GM12878 (cell line): ENCODE results near the gene EEF1A2. TPM values are rescaled to one million over a fixed set of nuclear protein-coding genes. Genes with fewer than 3 reads are reported as not detected.
A peak's percentile ranks its signal among the peaks of the same experiment; 100 is the strongest.

ENCODE experiments used
- BMI1 ChIP-seq: fragments of 450-650 bp; IDR thresholded peaks from 2 replicates; pipeline ENCODE4 v1.6.1; 2016; ENCODE audit warnings: mild to moderate bottlenecking, moderate library complexity, borderline replicate concordance
- CHD2 ChIP-seq: IDR thresholded peaks from 2 replicates; pipeline ENCODE4 v1.6.1; 2011; ENCODE audit warnings: low read depth, low read length, improper control_type of control experiment, borderline replicate concordance
- EGR1 ChIP-seq, 2 experiments: IDR thresholded peaks; 1 replicate in 1 of 2; 2 replicates in 1 of 2; pipeline ENCODE4 v1.6.1; 2011 to 2012; ENCODE audit warnings: low read depth in 2 of 2, low read length in 2 of 2, borderline replicate concordance in 1 of 2, mild to moderate bottlenecking in 1 of 2, moderate library complexity in 1 of 2
- ELK1 ChIP-seq: IDR thresholded peaks from 2 replicates; pipeline ENCODE4 v1.6.1; 2012; ENCODE audit warnings: low read depth, low read length, improper control_type of control experiment
- ESRRA ChIP-seq: IDR thresholded peaks from 2 replicates; pipeline ENCODE4 v1.6.1; 2012; ENCODE audit warnings: mild to moderate bottlenecking, low read length, improper control_type of control experiment
- ETV6 ChIP-seq, 2 experiments: fragments of 450-650 bp in 1 of 2; IDR thresholded peaks in 1 of 2; conservative IDR thresholded peaks in 1 of 2; 2 replicates each; pipeline ENCODE4 v1.6.1; 2014; ENCODE audit warnings: antibody characterized with exemption in 1 of 2, borderline replicate concordance in 1 of 2, low read depth in 1 of 2, mild to moderate bottlenecking in 1 of 2, moderate library complexity in 1 of 2
- FOXK2 ChIP-seq: fragments of 450-650 bp; IDR thresholded peaks from 2 replicates; pipeline ENCODE4 v1.6.1; 2017; ENCODE audit warnings: mild to moderate bottlenecking, moderate library complexity
- HDAC6 ChIP-seq: fragments of 200-600 bp; sonication (generic); IDR thresholded peaks from one replicate; pipeline ENCODE4 v1.8.0; 2017; ENCODE audit warnings: antibody characterized with exemption; ENCODE audit not compliant: unreplicated experiment
- IKZF1 ChIP-seq: fragments of 450-650 bp; conservative IDR thresholded peaks from 2 replicates; pipeline ENCODE4 v1.6.1; 2017; ENCODE audit warnings: antibody characterized with exemption, mild to moderate bottlenecking
- MEF2A ChIP-seq: IDR thresholded peaks from 2 replicates; pipeline ENCODE4 v1.6.1; 2011; ENCODE audit warnings: low read depth, mild to moderate bottlenecking, low read length, moderate library complexity; ENCODE audit not compliant: insufficient read depth
- NFXL1 ChIP-seq: fragments of 450-650 bp; IDR thresholded peaks from 2 replicates; pipeline ENCODE4 v1.6.1; 2017; ENCODE audit warnings: antibody characterized with exemption, mild to moderate bottlenecking, borderline replicate concordance
- POLR2AphosphoS5 ChIP-seq: IDR thresholded peaks from 2 replicates; pipeline ENCODE4 v1.6.1; 2011; ENCODE audit warnings: mild to moderate bottlenecking, low read length, inconsistent platforms
- SMARCA5 ChIP-seq: fragments of 450-650 bp; IDR thresholded peaks from 2 replicates; pipeline ENCODE4 v1.6.1; 2017; ENCODE audit warnings: mild to moderate bottlenecking
- SMC3 ChIP-seq: IDR thresholded peaks from 2 replicates; pipeline ENCODE4 v1.6.1; 2011; ENCODE audit warnings: low read length, improper control_type of control experiment, borderline replicate concordance
- SP1 ChIP-seq: IDR thresholded peaks from one replicate; pipeline ENCODE4 v1.6.1; 2011; ENCODE audit warnings: low read depth, low read length
- SREBF2 ChIP-seq: IDR thresholded peaks from 2 replicates; pipeline ENCODE4 v1.6.1; 2012; ENCODE audit warnings: mild to moderate bottlenecking, low read length
- STAT3 ChIP-seq: IDR thresholded peaks from 2 replicates; pipeline ENCODE4 v1.6.1; 2011; ENCODE audit warnings: low read depth, low read length, improper control_type of control experiment
- SUZ12 ChIP-seq: fragments of 200-600 bp; sonication (generic); IDR thresholded peaks from one replicate; pipeline ENCODE4 v1.6.1; 2018; ENCODE audit warnings: antibody characterized with exemption, mild to moderate bottlenecking; ENCODE audit not compliant: unreplicated experiment
- YBX1 ChIP-seq: fragments of 450-650 bp; IDR thresholded peaks from 2 replicates; pipeline ENCODE4 v1.6.1; 2016; ENCODE audit warnings: antibody characterized with exemption
- ZBED1 ChIP-seq: IDR thresholded peaks from 2 replicates; pipeline ENCODE4 v1.6.1; 2016; ENCODE audit warnings: borderline replicate concordance
- ZNF217 ChIP-seq: fragments of 450-650 bp; IDR thresholded peaks from 2 replicates; pipeline ENCODE4 v1.6.1; 2017; ENCODE audit warnings: antibody characterized with exemption, mild to moderate bottlenecking
- ZNF274 ChIP-seq: IDR thresholded peaks from one replicate; pipeline ENCODE4 v1.8.0; 2011; ENCODE audit not compliant: insufficient read length, insufficient read depth
- ZNF592 ChIP-seq: fragments of 450-650 bp; IDR thresholded peaks from 2 replicates; pipeline ENCODE4 v1.6.1; 2017; ENCODE audit warnings: mild to moderate bottlenecking, moderate library complexity
- polyA plus RNA-seq, 11 experiments: library from polyadenylated mRNA; depleted of rRNA in 4 of 11; unstranded in 6 of 11; stranded (reverse) in 5 of 11; fragments of >200 nt; fragmentation: Nextera tagmentation in 4 of 11; fragmentation: Illumina TruSeq in 1 of 11; extraction: Ambion mirVana in 4 of 11; extraction: Trizol in 1 of 11; gene quantifications; 1 replicate in 1 of 11; 2 replicates in 10 of 11; pipeline versions ENCODE4 v1.2.1 to v1.2.3, GENCODE V29; 2011 to 2016; ENCODE audit warnings: inconsistent platforms in 2 of 11, missing spikeins in 2 of 11, low read depth in 1 of 11
- total RNA-seq, 4 experiments: library from RNA; depleted of rRNA in 3 of 4; stranded (reverse); fragments of >200 nt in 3 of 4; fragmentation: Illumina TruSeq in 1 of 4; extraction: Trizol in 1 of 4; gene quantifications; 2 replicates each; pipeline versions ENCODE4 v1.2.1 to v1.2.3, GENCODE V29; 2013 to 2021
- TF ChIP-seq, protein P1 (sequence below): fragments of 450-650 bp; IDR thresholded peaks from 2 replicates; pipeline ENCODE4 v1.6.1; 2017; ENCODE audit warnings: borderline replicate concordance

The EEF1A2 gene
- total and polyA plus RNA-seq, 10 of the 15 experiments (the other 5 are each of a cell fraction or from before 2014, with no cell fraction given): 0.56 TPM; not detected in 9

DNA sequence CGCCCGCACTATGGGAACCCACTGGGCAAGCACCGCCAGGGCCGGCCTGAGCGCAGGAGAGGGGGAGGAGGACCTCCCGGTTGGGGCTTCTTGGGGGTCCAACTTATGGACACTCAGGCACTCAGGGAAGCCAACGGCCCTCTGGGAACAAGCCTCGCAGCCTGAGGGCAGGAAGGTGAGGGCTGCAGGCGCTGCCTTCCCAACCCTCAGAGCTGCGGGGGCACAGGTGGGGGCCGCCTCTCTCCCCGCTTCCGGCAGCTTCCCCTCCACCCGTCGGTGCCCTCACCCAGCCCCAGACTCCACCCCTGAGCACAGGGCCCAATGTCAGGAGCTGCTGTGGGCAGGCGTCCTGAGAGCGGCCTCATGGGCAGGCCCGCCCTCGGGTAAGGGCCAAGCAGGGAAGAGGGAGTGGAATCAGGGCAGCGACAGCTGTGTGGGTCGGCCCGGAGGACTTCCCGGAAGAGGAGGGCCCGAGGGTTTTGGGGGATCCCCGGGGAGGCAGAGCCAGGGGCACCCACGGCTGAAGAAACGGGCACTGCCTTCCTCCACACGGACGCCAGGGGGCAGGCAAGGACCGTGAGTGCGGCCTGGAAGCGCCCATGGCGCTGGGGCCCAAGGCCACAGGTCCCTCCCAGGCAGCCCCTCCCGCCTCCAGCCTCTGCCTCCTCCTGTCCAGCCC lies 38.8 kb upstream of the EEF1A2 start (continued):
- TF ChIP-seq, protein P1, sequence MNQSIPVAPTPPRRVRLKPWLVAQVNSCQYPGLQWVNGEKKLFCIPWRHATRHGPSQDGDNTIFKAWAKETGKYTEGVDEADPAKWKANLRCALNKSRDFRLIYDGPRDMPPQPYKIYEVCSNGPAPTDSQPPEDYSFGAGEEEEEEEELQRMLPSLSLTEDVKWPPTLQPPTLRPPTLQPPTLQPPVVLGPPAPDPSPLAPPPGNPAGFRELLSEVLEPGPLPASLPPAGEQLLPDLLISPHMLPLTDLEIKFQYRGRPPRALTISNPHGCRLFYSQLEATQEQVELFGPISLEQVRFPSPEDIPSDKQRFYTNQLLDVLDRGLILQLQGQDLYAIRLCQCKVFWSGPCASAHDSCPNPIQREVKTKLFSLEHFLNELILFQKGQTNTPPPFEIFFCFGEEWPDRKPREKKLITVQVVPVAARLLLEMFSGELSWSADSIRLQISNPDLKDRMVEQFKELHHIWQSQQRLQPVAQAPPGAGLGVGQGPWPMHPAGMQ: no peak
- TF ChIP-seq FOXK2 (peak; percentile 46; the same call in 1 of the 2 replicates), YBX1 (no peak), ZNF274 (no peak), ESRRA (no peak), SMARCA5 (peak; percentile 81), ZNF592 (peak; percentile 58; the same call in 1 of the 2 replicates), STAT3 (no peak), SREBF2 (no peak), EGR1 (IDR thresholded peaks at IDR 0.05; ENCODE audit: borderline replicate concordance in 1 of 2, low read depth in 2 of 2, low read length in 2 of 2) (peak in 1 of 2 experiments; percentile 37; a peak in 2 of 3 replicates), ELK1 (0 out of 2 replicates have a peak, but pooled peaks have one; percentile 39), HDAC6 (no peak), BMI1 (no peak), ETV6 (conservative IDR thresholded peaks at IDR 0.05 in 1 of 2, IDR thresholded peaks at IDR 0.05 in 1 of 2; ENCODE audit: borderline replicate concordance in 1 of 2, low read depth in 1 of 2) (peak in 1 of 2 experiments; percentile 90; a peak in 2 of 4 replicates), MEF2A (peak; percentile 54; the same call in 1 of the 2 replicates), POLR2AphosphoS5 (peak; percentile 52; the same call in 1 of the 2 replicates), SMC3 (peak; percentile 94), SP1 (peak; percentile 57), ZBED1 (no peak), IKZF1 (peak; percentile 90), NFXL1 (no peak), ZNF217 (0 out of 2 replicates have a peak, but pooled peaks have one; percentile 20), CHD2 (peak; percentile 52), SUZ12 (no peak)
